Measurements from ENCODE around the gene ANKRD12.

GRCh38 chr18:9283791-9284190, 147.2 kb downstream of the ANKRD12 start:
- TF ChIP-seq CTCF (conservative IDR thresholded peaks at IDR 0.05; ENCODE audit: low read length) (no peak), EZH2phosphoT487 (IDR thresholded peaks at IDR 0.05; ENCODE audit: borderline replicate concordance) (no peak)

Data from Loucy (cell line).